ENCODE measurements around the gene LCNL1.

DNA sequence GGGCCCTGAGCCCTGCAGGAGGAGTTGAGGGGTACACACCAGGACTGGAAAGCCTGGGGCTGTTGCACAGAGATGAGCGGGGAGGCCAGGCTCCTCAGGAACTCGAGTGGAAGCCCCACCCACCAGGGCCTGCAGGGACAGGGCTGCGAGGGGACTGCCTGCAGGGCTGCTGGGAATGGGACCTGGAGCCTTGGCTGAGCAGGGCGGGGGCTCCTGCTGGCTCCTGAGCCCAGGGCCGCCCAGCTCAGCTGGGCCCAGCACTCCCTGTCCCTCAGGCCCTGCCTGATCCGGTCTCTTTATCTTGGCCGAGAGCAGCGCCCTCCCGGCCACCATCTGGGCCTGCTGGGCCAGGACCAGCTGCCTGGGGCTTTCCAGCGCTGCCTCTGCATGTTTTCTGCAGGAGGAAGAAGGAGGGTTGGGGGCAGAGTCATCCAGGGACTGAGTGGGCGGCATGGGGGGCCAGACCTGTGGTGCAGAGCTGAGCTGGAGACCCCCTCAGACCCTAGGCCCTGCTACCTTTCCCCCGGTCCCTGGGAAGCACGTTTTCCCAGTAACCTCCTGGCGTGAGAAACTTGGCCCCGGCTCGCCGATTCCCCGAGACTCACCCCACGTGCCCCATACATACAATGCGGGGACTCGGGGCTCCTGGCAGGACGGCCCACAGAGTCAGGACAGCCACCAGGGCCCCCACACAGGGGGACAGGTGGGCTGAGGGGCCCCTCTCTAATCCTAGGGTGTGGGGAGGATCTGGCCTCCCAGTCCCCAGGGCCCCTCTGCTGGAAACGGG lies 21.3 kb upstream of the LCNL1 start:
- no peak for TF ChIP-seq POLR2A (IDR thresholded peaks at IDR 0.05; ENCODE audit: low read length)
- TF ChIP-seq GATA1 (IDR thresholded peaks at IDR 0.05; ENCODE audit: low read depth, low read length): no peak
